PFSK-1 (cell line): ENCODE measurements around the gene RALGDS.

Experiments used
- FOXP2 ChIP-seq: optimal IDR thresholded peaks from 2 replicates; pipeline ENCODE3; 2011; ENCODE audit warnings: borderline replicate concordance, control low read depth, inconsistent platforms; ENCODE audit not compliant: insufficient read depth; ENCODE audit errors: extremely low read length, extremely low read depth
- POLR2AphosphoS5 ChIP-seq: IDR thresholded peaks from 2 replicates; pipeline ENCODE4 v1.6.1; 2012; ENCODE audit warnings: low read depth, mild to moderate bottlenecking, control low read depth, low read length, moderate library complexity
- REST ChIP-seq, 2 experiments: IDR thresholded peaks; 2 replicates each; pipeline versions ENCODE4 v1.6.1 to v1.8.0; 2011 to 2012; ENCODE audit warnings: low read depth in 2 of 2, low read length in 2 of 2, control low read depth in 1 of 2, inconsistent platforms in 1 of 2, mild to moderate bottlenecking in 1 of 2, moderate library complexity in 1 of 2; ENCODE audit not compliant: insufficient read depth in 1 of 2
- SIN3A ChIP-seq: IDR thresholded peaks from 2 replicates; pipeline ENCODE4 v1.6.1; 2012; ENCODE audit warnings: mild to moderate bottlenecking, low read length, moderate library complexity, borderline replicate concordance; ENCODE audit not compliant: insufficient read depth
- TAF1 ChIP-seq: IDR thresholded peaks from 2 replicates; pipeline ENCODE4 v1.6.1; 2012; ENCODE audit warnings: low read length, control low read depth, borderline replicate concordance; ENCODE audit not compliant: insufficient read depth

RALGDS gene

GRCh38 chr9:133142684-133143622 is 21.9 kb upstream of the RALGDS start:
- TF ChIP-seq REST (IDR thresholded peaks at IDR 0.05; ENCODE audit: insufficient read depth in 1 of 2, low read depth in 2 of 2, low read length in 2 of 2) (no peak), FOXP2 (no peak), TAF1 (no peak)

DNA sequence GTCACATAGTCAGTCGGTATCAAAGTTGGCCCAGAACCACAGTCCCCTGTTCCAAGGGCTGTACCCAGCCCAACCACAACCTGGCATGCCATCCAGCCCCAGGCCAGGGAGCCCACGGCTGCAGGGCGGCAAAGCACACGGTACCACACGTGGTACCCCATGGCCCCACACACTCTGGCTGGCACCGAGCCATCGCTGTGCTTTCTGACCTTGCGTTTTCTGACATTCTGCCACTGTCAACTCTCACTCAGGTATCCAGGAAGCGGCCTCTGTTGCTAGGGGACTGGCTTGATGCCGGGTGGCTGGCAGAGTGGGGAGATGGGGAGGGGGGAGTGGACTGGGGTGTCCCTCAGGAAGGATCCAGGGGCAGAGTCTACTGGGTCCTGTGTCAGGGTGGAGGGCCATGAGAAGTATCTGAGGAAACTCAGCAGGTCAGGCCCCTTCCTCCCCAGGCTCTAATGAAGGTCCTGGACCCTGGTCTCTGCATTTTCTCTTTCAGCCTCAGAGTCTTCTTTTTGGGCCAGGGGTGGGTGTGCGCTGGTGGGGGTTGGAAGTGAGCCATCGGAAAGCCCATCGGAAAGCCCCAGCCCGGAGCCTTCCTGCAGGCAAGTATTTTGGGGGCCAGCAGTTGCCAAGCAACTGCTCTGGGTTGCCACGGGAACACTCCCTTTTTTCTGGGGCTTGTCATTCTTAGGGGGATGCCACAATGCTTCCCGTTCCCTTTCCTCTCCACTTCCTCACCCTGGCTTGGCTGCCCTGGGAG is 21.0 kb upstream of the RALGDS start:
- TF ChIP-seq TAF1 (no peak), FOXP2 (no peak), REST (IDR thresholded peaks at IDR 0.05; ENCODE audit: insufficient read depth in 1 of 2, low read depth in 2 of 2, low read length in 2 of 2) (no peak), POLR2AphosphoS5 (no peak), SIN3A (no peak)

DNA sequence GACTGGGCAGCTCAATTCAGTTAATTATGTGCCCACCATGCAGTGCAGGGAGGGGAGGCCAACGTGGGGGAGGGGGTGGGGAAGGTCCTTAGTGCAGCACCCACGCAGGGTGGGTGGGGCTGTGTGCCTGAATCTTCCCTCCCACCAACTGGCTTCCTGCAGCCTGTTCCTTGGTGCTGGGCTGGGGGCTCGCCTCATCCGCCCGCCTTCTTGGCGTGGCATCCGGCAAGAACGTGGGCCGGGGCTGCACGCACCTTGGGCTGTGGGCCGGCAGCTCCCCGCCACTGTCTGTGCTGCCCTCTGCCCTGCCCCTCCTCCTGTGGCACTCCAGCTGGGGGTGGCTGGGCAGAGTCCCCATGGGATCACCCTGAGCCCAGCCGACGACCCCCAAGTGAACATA is 19.6 kb upstream of the RALGDS start:
- TF ChIP-seq POLR2AphosphoS5: no peak

GRCh38 chr9:133140174-133140505 is 19.1 kb upstream of the RALGDS start:
- TF ChIP-seq TAF1 (no peak), POLR2AphosphoS5 (no peak), REST (IDR thresholded peaks at IDR 0.05; ENCODE audit: insufficient read depth in 1 of 2, low read depth in 2 of 2, low read length in 2 of 2) (no peak), FOXP2 (no peak), SIN3A (no peak)

DNA sequence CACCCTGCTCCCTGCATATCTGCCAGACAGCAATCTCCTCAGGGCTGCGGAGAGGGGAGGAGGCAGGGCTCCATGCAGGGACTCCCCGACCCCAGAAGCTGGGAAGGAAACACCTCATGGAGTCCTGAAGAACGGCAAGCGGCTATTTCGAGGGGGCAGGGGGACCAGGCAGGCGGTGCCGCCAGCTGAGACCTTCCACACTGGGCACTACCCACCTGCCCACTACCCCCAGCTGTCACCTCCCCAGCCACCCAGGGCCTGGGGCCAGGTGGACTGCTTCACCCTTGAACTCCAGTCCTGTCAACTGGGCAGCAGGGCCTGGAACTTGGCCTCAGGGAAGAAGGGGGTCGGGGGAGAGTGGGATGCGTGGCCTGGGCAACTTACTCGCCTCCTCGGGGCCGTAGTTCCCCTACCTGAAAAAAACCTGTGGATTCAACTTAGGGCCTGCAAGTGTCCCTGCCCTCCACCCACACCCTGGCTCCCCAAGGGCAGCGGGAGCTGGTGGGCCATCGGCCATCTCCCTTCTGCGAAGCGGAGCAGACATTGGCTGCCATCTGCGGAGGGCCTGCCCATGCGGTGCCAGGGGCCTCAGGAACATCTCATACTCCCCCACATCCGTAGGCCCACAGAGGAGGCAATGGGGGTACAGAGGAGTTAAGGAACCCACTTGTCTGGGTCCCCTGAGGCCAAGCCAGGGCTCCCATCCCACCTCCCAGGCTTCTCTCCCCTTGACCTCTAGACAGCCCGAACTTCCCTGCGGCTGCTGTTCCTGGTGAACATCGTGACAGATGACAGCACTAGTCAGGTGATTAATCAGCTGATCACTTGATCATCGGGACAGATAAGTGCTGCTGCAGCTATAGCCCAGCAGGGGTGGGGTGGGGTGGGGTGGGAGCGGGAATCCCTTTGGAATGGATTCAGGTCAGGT is 18.5 kb upstream of the RALGDS start:
- TF ChIP-seq REST (IDR thresholded peaks at IDR 0.05; ENCODE audit: insufficient read depth in 1 of 2, low read depth in 2 of 2, low read length in 2 of 2) (no peak), FOXP2 (no peak), POLR2AphosphoS5 (no peak), SIN3A (no peak), TAF1 (no peak)
